GM19395 (cell line): ENCODE data around the gene FAAP24.
"Not testable (repeated sequence)": the region's sequence is repeated elsewhere in the genome, so short reads cannot be mapped to it uniquely, and the experiment has no call there.

ENCODE experiments used
- ATAC-seq: cut with Tn5 transposase; IDR thresholded peaks from one replicate; pipeline ENCODE4 v1.9.1; 2021; ENCODE audit warnings: mild to moderate bottlenecking, moderate library complexity; ENCODE audit not compliant: unreplicated experiment

Gene FAAP24

GRCh38 chr19:32997716-32998355, 25.8 kb downstream of the FAAP24 start:
- ATAC-seq = no peak

- no peak for ATAC-seq
These were observed 26.7 kb downstream of the FAAP24 start for GRCh38 chr19:32998722-32999121.

DNA sequence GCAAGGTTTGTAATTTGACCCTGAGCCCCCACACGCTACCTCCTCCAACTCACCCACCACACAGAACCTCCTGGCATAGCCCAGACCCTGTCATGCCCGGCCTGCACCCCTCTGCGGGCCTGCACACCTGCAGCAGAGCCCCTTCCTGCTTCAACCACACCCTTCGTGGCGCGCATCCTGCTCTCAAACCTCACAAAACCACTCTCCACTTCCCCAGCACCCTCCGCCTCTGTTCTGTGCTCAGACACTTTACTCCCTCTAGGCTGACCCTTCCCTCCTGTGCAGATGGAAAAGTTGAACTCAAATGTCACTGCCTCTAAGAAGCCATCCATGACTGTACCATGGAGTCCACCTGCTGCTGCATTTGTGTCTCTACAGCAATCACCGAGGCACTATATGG, 28.5 kb downstream of the FAAP24 start:
- ATAC-seq = no peak

DNA sequence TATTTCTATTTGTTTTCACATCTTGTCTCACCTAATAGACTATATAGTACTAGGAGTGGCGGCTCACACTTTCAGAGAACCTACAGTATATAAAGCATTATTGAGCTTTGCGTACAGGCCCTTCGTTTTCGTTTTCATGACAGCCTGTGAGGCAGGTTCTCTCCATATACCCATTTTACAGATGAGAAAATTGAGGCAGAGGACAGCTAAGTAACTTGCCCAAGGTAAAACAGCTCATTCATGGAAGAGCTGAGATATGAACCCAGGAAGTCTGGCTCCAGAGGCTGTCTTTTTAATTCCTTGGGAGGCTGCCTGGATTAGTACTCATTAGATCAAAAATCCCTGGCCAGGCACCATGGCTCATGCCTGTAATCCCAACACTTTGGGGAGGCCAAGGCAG, 28.9 kb downstream of the FAAP24 start:
- no peak for ATAC-seq

GRCh38 chr19:33002126-33002865, 30.3 kb downstream of the FAAP24 start:
- not testable (repeated sequence) for ATAC-seq

GRCh38 chr19:33003424-33004024, 31.5 kb downstream of the FAAP24 start:
- ATAC-seq = not testable (repeated sequence)

DNA sequence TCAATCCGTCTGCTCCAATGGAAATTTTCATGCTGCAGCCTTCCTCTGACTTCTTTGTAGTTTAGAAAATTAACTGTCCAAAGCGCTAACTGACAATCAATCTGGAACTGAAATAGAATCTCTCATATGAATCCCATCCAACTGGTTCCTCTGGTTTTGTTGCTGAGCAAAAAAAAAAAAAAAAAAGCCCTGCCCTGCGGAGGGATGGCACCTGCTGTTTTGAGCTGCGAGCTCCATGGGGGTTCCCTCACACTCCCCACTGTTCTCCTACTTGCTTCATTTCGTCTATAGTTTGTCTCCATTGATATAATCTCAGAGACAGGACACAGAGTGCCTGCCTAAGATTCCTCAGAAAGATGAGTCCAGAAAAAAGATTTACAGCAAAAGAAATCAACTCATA, 33.4 kb downstream of the FAAP24 start:
- ATAC-seq = no peak

GRCh38 chr19:33008738-33009137, 36.7 kb downstream of the FAAP24 start:
- ATAC-seq = no peak

DNA sequence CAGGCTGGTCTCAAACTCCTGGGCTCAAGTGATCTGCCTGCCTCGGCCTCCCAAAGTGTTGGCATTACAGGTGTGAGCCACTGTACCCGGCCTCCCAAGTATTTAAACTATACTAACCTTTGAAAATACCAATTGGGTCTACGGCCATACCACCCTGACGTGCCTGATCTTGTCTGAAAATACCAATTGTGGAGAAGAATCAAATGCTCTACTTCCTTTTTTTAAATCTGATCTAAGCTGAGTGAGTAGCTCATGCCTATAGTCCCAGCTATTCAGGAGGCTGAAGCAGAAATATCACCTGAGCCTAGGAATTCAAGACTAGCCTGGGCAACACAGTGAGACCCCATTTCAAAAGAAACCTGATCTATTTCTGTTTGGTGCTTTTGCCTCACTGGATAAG, 38.8 kb downstream of the FAAP24 start:
- ATAC-seq = not testable (repeated sequence)

DNA sequence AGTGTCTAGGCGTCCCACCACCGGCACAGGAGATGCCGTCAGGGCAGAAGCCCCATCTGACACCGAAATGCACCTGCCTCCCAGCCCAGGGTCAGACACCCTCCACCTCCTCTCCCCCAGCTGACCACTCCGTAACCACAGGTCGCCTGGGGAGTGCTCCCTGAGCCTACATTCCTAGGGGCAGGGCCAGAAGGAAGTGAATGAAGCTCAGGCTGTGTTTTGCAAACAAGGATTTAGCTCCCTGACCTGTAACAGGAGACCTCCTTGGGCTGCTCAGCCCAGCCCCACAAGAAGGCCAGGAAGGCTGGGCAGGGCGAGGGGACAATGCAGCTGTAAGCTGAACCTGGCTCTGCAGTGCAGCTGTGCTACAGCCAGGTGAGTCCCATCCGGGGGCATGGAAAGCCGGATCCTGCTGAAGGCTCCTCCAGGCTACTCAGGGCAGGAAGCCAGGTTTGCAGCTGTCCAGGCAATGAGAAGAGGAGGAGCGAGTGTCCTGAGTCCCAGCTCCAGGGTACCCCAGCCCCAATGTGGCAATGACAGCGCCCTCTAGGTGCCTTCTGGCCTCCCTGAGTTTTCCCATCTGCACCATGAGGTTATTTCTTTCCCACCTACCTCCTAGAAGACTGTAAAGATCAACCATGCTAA, 50.6 kb downstream of the FAAP24 start:
- no peak for ATAC-seq

DNA sequence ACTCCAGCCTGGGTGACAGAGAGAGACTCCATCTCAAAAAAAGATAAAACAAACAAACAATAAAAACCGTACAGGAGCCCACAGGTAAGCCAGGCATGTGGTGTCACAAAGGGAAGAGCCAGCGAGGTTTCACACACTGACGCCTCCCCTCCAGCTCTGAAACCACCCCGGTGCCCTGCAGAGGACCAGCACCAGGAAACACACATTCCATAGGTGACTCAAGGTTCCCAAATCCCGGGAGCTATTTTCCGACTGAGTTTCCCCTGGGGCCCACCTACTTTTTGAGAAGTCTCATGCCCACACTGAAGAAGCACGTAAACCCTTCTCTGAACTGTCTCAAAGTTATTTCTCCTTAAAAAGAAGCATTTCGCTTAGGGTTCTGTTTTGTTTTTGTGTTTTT, 52.4 kb downstream of the FAAP24 start:
- no peak for ATAC-seq

DNA sequence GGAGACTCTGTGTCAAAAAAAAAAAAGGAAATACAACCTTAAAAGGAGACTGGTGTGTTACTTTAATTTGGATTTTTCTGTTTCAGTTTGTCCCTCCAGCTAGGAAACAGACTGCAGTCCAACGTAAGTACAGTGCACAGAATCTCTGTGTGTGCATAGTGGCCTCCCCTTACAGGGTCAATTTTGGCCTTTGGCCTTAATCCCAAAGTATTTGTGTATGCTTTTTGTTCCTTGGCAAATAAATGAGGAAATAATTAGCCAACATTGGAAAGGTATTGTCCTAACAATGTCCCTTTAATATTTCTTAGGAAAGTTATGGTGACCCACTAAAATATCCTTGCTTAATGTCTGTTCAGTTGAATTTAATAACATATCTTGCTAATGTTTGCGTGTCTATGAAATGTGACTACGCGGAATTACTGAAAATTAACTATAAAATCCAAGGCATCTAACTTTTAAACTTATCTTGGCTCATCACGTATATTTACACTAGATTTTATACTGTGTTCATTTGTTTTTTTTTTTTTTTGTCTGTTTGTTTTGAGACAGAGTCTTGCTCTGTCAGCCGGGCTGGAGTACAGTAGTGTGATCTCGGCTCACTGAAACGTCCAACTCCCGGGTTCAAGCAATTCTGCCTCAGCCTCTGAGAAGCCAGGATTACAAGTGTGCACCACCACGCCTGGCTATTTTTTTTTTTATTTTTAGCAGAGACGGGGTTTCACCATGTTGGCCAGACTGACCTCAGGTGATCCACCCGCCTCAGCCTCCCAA, 53.6 kb downstream of the FAAP24 start:
- not testable (repeated sequence) for ATAC-seq

GRCh38 chr19:33026602-33027001, 54.6 kb downstream of the FAAP24 start:
- not testable (repeated sequence) for ATAC-seq
